ENCODE data around the gene AMPD2.

DNA sequence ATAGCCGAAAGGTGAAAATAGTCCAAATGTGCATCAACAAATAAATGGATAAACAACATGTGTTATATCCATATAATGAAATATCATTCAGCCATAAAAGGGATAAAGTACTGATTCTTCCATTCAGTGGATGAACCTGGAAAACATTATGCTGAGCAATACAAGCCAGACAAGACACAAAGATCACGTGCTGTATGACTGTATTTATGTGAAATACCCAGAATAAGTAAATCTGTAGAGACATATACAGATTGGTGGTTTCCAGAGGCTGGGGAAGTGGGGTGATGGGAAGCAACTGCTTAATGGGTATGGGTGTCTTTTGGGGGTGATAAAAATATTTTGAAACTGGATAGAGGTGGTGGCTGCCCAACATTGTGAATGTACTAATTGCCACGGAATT is 23.0 kb downstream of the AMPD2 start:
- TF ChIP-seq JUN (IDR thresholded peaks at IDR 0.05) (no peak), ESRRA (IDR thresholded peaks at IDR 0.05; ENCODE audit: borderline replicate concordance, low read length) (no peak), SMC3 (IDR thresholded peaks at IDR 0.05) (no peak), POLR2A (IDR thresholded peaks at IDR 0.05; ENCODE audit: low read length) (no peak)
- TF ChIP-seq, protein P1, sequence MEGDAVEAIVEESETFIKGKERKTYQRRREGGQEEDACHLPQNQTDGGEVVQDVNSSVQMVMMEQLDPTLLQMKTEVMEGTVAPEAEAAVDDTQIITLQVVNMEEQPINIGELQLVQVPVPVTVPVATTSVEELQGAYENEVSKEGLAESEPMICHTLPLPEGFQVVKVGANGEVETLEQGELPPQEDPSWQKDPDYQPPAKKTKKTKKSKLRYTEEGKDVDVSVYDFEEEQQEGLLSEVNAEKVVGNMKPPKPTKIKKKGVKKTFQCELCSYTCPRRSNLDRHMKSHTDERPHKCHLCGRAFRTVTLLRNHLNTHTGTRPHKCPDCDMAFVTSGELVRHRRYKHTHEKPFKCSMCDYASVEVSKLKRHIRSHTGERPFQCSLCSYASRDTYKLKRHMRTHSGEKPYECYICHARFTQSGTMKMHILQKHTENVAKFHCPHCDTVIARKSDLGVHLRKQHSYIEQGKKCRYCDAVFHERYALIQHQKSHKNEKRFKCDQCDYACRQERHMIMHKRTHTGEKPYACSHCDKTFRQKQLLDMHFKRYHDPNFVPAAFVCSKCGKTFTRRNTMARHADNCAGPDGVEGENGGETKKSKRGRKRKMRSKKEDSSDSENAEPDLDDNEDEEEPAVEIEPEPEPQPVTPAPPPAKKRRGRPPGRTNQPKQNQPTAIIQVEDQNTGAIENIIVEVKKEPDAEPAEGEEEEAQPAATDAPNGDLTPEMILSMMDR (IDR thresholded peaks at IDR 0.05): no peak
- TF ChIP-seq, protein P2, sequence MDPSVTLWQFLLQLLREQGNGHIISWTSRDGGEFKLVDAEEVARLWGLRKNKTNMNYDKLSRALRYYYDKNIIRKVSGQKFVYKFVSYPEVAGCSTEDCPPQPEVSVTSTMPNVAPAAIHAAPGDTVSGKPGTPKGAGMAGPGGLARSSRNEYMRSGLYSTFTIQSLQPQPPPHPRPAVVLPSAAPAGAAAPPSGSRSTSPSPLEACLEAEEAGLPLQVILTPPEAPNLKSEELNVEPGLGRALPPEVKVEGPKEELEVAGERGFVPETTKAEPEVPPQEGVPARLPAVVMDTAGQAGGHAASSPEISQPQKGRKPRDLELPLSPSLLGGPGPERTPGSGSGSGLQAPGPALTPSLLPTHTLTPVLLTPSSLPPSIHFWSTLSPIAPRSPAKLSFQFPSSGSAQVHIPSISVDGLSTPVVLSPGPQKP (IDR thresholded peaks at IDR 0.05; ENCODE audit: low read depth, low read length): no peak
